Neuronal stem cell (in vitro differentiated cells): ENCODE data around the gene B3GALT6.

Source experiments
- DNase-seq: peaks from one replicate; pipeline ENCODE4 v3.0.0-alpha.2; 2013; ENCODE audit warnings: low spot score
- H2AFZ ChIP-seq: one replicate; pipeline ENCODE4 v1.6.1; 2013; ENCODE audit warnings: mild to moderate bottlenecking, low read length, inconsistent platforms
- H2AK5ac ChIP-seq: 2 replicates; pipeline ENCODE4 v1.6.1; 2013; ENCODE audit warnings: low read depth, mild to moderate bottlenecking, inconsistent platforms, low read length, moderate library complexity, mixed read lengths
- H2BK120ac ChIP-seq: 2 replicates; pipeline ENCODE4 v1.6.1; 2013; ENCODE audit warnings: low read depth, mild to moderate bottlenecking, inconsistent platforms, low read length, moderate library complexity, mixed read lengths
- H2BK12ac ChIP-seq: one replicate; pipeline ENCODE4 v1.6.1; 2013; ENCODE audit warnings: low read length, inconsistent platforms
- H2BK15ac ChIP-seq: 2 replicates; pipeline ENCODE4 v1.6.1; 2013; ENCODE audit warnings: mild to moderate bottlenecking, low read length, inconsistent platforms, mixed read lengths
- H2BK5ac ChIP-seq: one replicate; pipeline ENCODE4 v1.6.1; 2013; ENCODE audit warnings: inconsistent platforms, mild to moderate bottlenecking, low read length, moderate library complexity
- H3K14ac ChIP-seq: one replicate; pipeline ENCODE4 v1.6.1; 2013; ENCODE audit warnings: low read length, inconsistent platforms
- H3K18ac ChIP-seq: 2 replicates; pipeline ENCODE4 v1.6.1; 2013; ENCODE audit warnings: low read length, inconsistent platforms
- H3K23ac ChIP-seq: 2 replicates; pipeline ENCODE4 v1.6.1; 2013; ENCODE audit warnings: low read depth, mild to moderate bottlenecking, mixed read lengths, low read length, inconsistent platforms; ENCODE audit not compliant: poor library complexity
- H3K27ac ChIP-seq: replicated peaks from 3 replicates; pipeline ENCODE4 v1.5.1; 2013; ENCODE audit warnings: low read length, inconsistent platforms
- H3K27me3 ChIP-seq, 3 experiments: 2 replicates each; pipeline ENCODE4 v1.6.1; 2013; ENCODE audit warnings: low read length in 3 of 3, mild to moderate bottlenecking in 2 of 3, inconsistent platforms in 1 of 3, low read depth in 1 of 3, mixed read lengths in 1 of 3, moderate library complexity in 1 of 3; ENCODE audit not compliant: control insufficient read depth in 3 of 3, insufficient read depth in 3 of 3
- H3K36me3 ChIP-seq, 2 donors: replicated peaks in 1 of 2; 2 replicates each; pipeline ENCODE4 v1.6.1; 2013; ENCODE audit warnings: low read length in 2 of 2; ENCODE audit not compliant: control insufficient read depth in 2 of 2, insufficient read depth in 2 of 2
- H3K4ac ChIP-seq: 2 replicates; pipeline ENCODE4 v1.6.1; 2013; ENCODE audit warnings: inconsistent platforms, mild to moderate bottlenecking, low read length, moderate library complexity
- H3K4me1 ChIP-seq, 2 donors: 1 replicate in 1 of 2; 2 replicates in 1 of 2; pipeline ENCODE4 v1.6.1; 2013; ENCODE audit warnings: low read length in 2 of 2, low read depth in 1 of 2; ENCODE audit not compliant: control insufficient read depth in 2 of 2, insufficient read depth in 1 of 2
- H3K4me2 ChIP-seq: one replicate; pipeline ENCODE4 v1.6.1; 2013; ENCODE audit warnings: mild to moderate bottlenecking, low read length, inconsistent platforms; ENCODE audit not compliant: insufficient read depth, poor library complexity, severe bottlenecking
- H3K4me3 ChIP-seq, 2 donors: 2 replicates each; pipeline ENCODE4 v1.5.1; 2013; ENCODE audit warnings: low read length in 2 of 2, mild to moderate bottlenecking in 2 of 2, inconsistent platforms in 1 of 2, moderate library complexity in 1 of 2
- H3K79me1 ChIP-seq: one replicate; pipeline ENCODE4 v1.6.1; 2013; ENCODE audit warnings: low read depth, mild to moderate bottlenecking, inconsistent platforms, low read length, moderate library complexity
- H3K9ac ChIP-seq: one replicate; pipeline ENCODE4 v1.6.1; 2013; ENCODE audit warnings: mild to moderate bottlenecking, low read depth, low read length, inconsistent platforms; ENCODE audit not compliant: poor library complexity
- H3K9me3 ChIP-seq, 2 donors: replicated peaks in 1 of 2; 2 replicates each; pipeline versions ENCODE3 to v1.6.1; 2013; ENCODE audit warnings: low read length in 2 of 2, mild to moderate bottlenecking in 2 of 2, inconsistent platforms in 1 of 2, low read depth in 1 of 2, mixed read lengths in 1 of 2, moderate library complexity in 1 of 2; ENCODE audit not compliant: control insufficient read depth in 2 of 2, insufficient read depth in 1 of 2
- H4K8ac ChIP-seq: one replicate; pipeline ENCODE4 v1.6.1; 2013; ENCODE audit warnings: low read depth, mild to moderate bottlenecking, inconsistent platforms, low read length, moderate library complexity
- H4K91ac ChIP-seq: one replicate; pipeline ENCODE4 v1.6.1; 2013; ENCODE audit warnings: low read length, low read depth, mild to moderate bottlenecking, inconsistent platforms; ENCODE audit not compliant: poor library complexity
- WGBS, 2 donors: extraction: QIAGEN DNeasy Blood & Tissue Kit; methylation state at CpG; one replicate each; pipeline ENCODE4 v1.1.7; 2013; ENCODE audit warnings: missing lambda C conversion rate in 2 of 2, mixed read lengths in 1 of 2; ENCODE audit not compliant: insufficient read length in 2 of 2, insufficient replicate concordance in 1 of 2; ENCODE audit errors: extremely low coverage in 2 of 2; 5-methylcytosine and 5-hydroxymethylcytosine counted together

Gene B3GALT6

DNA sequence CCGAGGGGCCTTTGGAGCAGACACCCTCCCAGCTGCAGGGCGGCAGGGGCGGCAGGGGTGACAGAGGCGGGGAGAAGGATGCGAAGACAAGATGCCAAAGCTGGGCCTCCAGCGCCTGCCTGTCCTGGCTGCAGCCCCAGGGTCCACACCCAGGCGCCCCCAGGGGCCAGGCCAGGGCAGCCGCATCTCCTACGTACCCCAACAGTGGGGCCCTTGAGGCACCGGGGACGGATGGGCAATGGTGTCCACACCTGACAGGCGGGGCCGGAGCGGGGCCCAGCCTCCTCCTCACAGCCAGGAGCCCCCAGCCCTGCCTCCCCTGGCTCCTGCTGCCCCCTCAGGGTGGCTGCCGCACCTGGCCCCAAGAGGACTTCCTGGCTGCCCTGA is 7.2 kb downstream of the B3GALT6 start:
- Histone ChIP-seq H3K36me3 (peaks cover 4 to 8% of the 10 kb centered on the region in 2 donors), H3K18ac (peak overlapping the region; percentile 85), H3K9ac (peak overlapping the region; percentile 77), H3K79me1 (peaks cover 4% of the 10 kb centered on the region), H3K4me2 (no peak overlapping the region), H4K8ac (no peak overlapping the region), H2AK5ac (peak overlapping the region; percentile 90), H2BK15ac (peak overlapping the region; percentile 58), H3K4me3 (no peak overlapping the region), H3K27me3 (peaks cover 0 to 4% (median 0%) of the 10 kb centered on the region in 3 experiments), H2BK120ac (no peak overlapping the region), H2BK5ac (peak overlapping the region; percentile 70), H2AFZ (no peak overlapping the region), H2BK12ac (peak overlapping the region; percentile 84), H3K9me3 (no peaks in the 10 kb centered on the region), H3K23ac (peak overlapping the region; percentile 80), H3K4ac (peak overlapping the region; percentile 37), H4K91ac (peak overlapping the region; percentile 30), H3K4me1 (peaks cover 10 to 38% of the 10 kb centered on the region in 2 donors), H3K14ac (no peak overlapping the region), H3K27ac (no peak overlapping the region)
- DNase-seq, result no peak
- WGBS, 2 donors, result no CpG with 5 or more reads among the region's 15 CpGs

DNA sequence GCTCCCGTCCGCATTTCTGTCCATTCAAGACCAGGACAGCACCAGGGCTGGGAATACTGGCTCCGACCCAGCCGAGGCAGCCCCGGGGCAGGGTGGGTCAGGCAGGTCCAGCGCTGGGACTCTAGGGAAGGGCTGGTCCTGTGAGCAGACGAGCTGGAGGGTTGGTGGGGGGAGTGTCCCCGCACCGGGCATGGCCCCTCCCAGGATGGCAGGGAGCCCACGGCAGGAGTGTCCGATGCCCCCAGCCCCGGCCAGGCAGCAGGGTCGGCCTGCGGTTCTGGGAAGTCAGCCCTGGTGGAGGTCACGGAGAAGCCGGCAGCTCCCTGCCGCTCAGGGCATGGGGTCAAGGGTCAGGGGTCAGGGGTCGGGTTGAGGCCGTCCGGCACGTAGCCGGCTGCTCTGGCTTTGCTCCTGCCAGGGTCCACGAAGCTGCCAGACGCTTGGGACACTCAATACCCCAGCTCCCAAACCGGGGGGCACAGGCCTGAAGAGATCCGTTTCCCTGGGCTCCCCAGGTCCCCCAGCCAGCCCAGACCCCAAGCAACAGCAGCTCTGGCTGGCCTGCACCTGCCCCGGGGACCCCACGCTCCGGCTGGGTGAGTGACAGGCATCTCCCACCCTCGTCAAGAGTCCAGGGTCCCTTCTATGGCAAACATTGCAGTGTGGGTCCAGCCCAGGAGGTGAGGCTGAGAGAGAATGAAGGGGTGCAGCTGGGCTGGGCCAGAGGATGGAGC is 7.7 kb downstream of the B3GALT6 start:
- H3K4ac ChIP-seq, result peak overlapping the region; percentile 37
- peaks cover 2% of the 10 kb centered on the region for H3K79me1 ChIP-seq
- no peaks in the 10 kb centered on the region for H3K9me3 ChIP-seq
- H2AK5ac ChIP-seq, result peak overlapping the region; percentile 90
- no peak overlapping the region for H3K14ac ChIP-seq
- peak overlapping the region; percentile 58 for H2BK15ac ChIP-seq
- H2AFZ ChIP-seq, result no peak overlapping the region
- H3K4me2 ChIP-seq, result no peak overlapping the region
- H4K8ac ChIP-seq, result no peak overlapping the region
- peaks cover 11 to 38% of the 10 kb centered on the region in 2 donors for H3K4me1 ChIP-seq
- H3K27me3 ChIP-seq, result peaks cover 0 to 4% (median 0%) of the 10 kb centered on the region in 3 experiments
- peak overlapping the region; percentile 80 for H3K23ac ChIP-seq
- H2BK5ac ChIP-seq, result peak overlapping the region; percentile 70
- DNase-seq, result no peak
- no peak overlapping the region for H3K4me3 ChIP-seq
- H3K27ac ChIP-seq, result no peak overlapping the region
- H2BK12ac ChIP-seq, result peak overlapping the region; percentile 84
- H4K91ac ChIP-seq, result peak overlapping the region; percentile 30
- no peak overlapping the region for H2BK120ac ChIP-seq
- WGBS, 2 donors, result no CpG with 5 or more reads among the region's 30 CpGs
- peak overlapping the region; percentile 85 for H3K18ac ChIP-seq
- peak overlapping the region; percentile 77 for H3K9ac ChIP-seq
- H3K36me3 ChIP-seq, result peaks cover 0 to 3% of the 10 kb centered on the region in 2 donors

DNA sequence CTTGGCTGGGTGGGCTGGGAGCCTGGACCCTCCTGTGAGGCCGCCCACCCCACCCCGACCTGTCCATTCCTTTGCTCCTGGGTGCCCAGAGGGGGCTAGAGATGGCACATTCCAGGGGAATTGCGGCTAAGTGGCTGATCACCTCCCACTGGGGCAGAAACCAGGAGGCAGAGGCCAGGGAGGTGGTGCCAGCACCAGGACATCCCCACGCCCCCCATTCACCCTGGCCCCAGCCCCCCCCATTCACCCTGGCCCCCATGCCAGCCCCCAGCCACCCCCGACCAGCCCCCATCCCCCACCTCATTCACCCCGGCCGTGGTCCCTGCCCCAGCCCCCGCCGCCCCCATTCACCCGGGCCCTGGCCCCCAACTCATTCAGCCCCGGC is 8.3 kb downstream of the B3GALT6 start:
- peaks cover 0 to 4% (median 0%) of the 10 kb centered on the region in 3 experiments for H3K27me3 ChIP-seq

DNA sequence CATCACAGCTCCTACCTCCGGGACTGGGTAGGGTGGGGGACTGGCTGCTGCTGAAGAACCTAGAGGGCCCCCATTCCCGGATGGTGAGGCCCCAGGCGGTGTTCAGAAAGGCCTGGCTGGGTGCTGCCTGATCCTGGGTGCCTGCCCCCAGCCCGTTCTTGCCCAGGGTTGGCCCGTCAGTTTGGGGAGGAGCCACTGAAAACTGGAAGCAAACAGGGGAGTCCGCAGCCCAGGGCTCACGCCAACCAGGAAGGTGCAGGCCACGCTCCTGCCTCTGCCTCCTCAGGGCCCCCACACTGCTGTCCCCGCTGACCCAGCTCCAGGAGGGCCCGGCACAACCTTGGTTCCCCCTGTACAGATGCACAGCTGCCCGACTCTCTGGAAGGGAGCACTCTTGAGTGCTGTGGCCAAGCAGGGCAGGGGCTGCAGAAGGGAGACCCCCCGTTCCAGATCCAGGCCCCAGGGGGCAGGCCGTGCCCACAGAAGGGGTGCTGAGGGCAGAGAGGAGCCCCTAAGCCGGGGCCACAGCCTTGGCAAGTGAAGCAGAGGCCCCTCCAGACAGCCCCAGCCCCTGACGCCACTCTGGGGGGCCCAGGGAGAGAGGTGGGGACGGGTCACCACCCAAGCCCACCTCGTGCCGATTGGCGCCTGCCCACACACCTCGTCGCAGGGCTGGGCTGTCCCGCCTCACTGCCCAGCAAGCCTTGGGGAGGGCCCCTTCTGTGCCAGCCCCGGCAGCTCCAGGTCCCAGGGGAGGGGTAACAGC is 9.0 kb downstream of the B3GALT6 start:
- DNase-seq, result no peak
- H3K14ac ChIP-seq, result no peak overlapping the region
- peak overlapping the region; percentile 43 for H3K23ac ChIP-seq
- H3K18ac ChIP-seq, result peak overlapping the region; percentile 71
- peaks cover 2% of the 10 kb centered on the region for H3K79me1 ChIP-seq
- H3K4me3 ChIP-seq, result no peak overlapping the region
- no peaks in the 10 kb centered on the region for H3K36me3 ChIP-seq
- no peak overlapping the region for H2BK15ac ChIP-seq
- H2AFZ ChIP-seq, result no peak overlapping the region
- H3K9me3 ChIP-seq, result no peaks in the 10 kb centered on the region
- H2BK120ac ChIP-seq, result no peak overlapping the region
- peak overlapping the region; percentile 81 for H2AK5ac ChIP-seq
- no peak overlapping the region for H3K4ac ChIP-seq
- H2BK12ac ChIP-seq, result no peak overlapping the region
- no peak overlapping the region for H3K4me2 ChIP-seq
- H4K91ac ChIP-seq, result no peak overlapping the region
- WGBS, 2 donors, result no CpG with 5 or more reads among the region's 23 CpGs
- no peak overlapping the region for H3K27ac ChIP-seq
- no peak overlapping the region for H4K8ac ChIP-seq
- H3K9ac ChIP-seq, result peak overlapping the region; percentile 4
- peaks cover 0 to 10% (median 3%) of the 10 kb centered on the region in 3 experiments for H3K27me3 ChIP-seq
- peaks cover 11 to 38% of the 10 kb centered on the region in 2 donors for H3K4me1 ChIP-seq
- H2BK5ac ChIP-seq, result peak overlapping the region; percentile 71

More for the DNA sequence above, 8.3 kb downstream of the B3GALT6 start:
- no peaks in the 10 kb centered on the region for H3K36me3 ChIP-seq
- WGBS, 2 donors, result no CpG with 5 or more reads among the region's 11 CpGs
- no peaks in the 10 kb centered on the region for H3K9me3 ChIP-seq
- H3K27ac ChIP-seq, result no peak overlapping the region
- peak overlapping the region; percentile 90 for H2AK5ac ChIP-seq
- no peak overlapping the region for H3K4me2 ChIP-seq
- no peak overlapping the region for H4K91ac ChIP-seq
- H2BK5ac ChIP-seq, result peak overlapping the region; percentile 70
- peak overlapping the region; percentile 37 for H2BK15ac ChIP-seq
- no peak overlapping the region for H3K4me3 ChIP-seq
- H3K14ac ChIP-seq, result no peak overlapping the region
- peaks cover 11 to 38% of the 10 kb centered on the region in 2 donors for H3K4me1 ChIP-seq
- peaks cover 2% of the 10 kb centered on the region for H3K79me1 ChIP-seq
- H3K9ac ChIP-seq, result no peak overlapping the region
- no peak overlapping the region for H2AFZ ChIP-seq
- no peak overlapping the region for H2BK12ac ChIP-seq
- no peak overlapping the region for H3K23ac ChIP-seq
- H3K4ac ChIP-seq, result no peak overlapping the region
- H4K8ac ChIP-seq, result no peak overlapping the region
- no peak for DNase-seq
- no peak overlapping the region for H2BK120ac ChIP-seq
- H3K18ac ChIP-seq, result peak overlapping the region; percentile 2
